Activated naive CD4-positive, alpha-beta T cell treated with anti-CD3 and anti-CD28 coated beads, Interleukin-2, amount 50 U/mL, for 72 hours (primary cell): ENCODE data around the gene LHX3. TPM values are rescaled to one million over a fixed set of nuclear protein-coding genes. Genes with fewer than 3 reads are reported as not detected.
A peak's percentile ranks its signal among the peaks of the same experiment; 100 is the strongest.
"Not testable (repeated sequence)": the region's sequence is repeated elsewhere in the genome, so short reads cannot be mapped to it uniquely, and the experiment has no call there.

ENCODE experiments used
- ATAC-seq, 2 donors: fragments of 150-1000 bp; cut with Tn5 transposase; 2 replicates each; pipeline ENCODE4 v1.10.0; 2021; ENCODE audit warnings: mild to moderate bottlenecking in 2 of 2, moderate library complexity in 2 of 2
- DNase-seq, 2 donors: peaks; one replicate each; pipeline ENCODE4 v3.0.0; 2021 to 2022; ENCODE audit warnings: low spot score in 2 of 2
- H3K27ac Mint-ChIP-seq, 2 donors: one replicate each; pipeline ENCODE4 v1.8.0; 2022; ENCODE audit warnings: mild to moderate bottlenecking in 2 of 2, mixed read lengths in 2 of 2
- H3K36me3 Mint-ChIP-seq, 2 donors: one replicate each; pipeline ENCODE4 v1.8.0; 2022; ENCODE audit warnings: mixed read lengths in 2 of 2
- H3K9me3 Mint-ChIP-seq, 2 donors: one replicate each; pipeline ENCODE4 v1.8.0; 2022; ENCODE audit warnings: mixed read lengths in 2 of 2
- total RNA-seq, 2 donors: library from RNA; stranded (reverse); gene quantifications; one replicate each; pipeline ENCODE4 v1.2.3, GENCODE V29; 2022

The LHX3 gene
- total RNA-seq, 2 donors from 2014 or later, result 0.08 to 0.11 TPM

GRCh38 chr9:136169495-136169894 is 35.4 kb downstream of the LHX3 start:
- ATAC-seq (no peak), DNase-seq (no peak)
- no peaks in the 10 kb centered on the region for H3K36me3 Mint-ChIP-seq
- no peak overlapping the region for H3K27ac Mint-ChIP-seq
- no peaks in the 10 kb centered on the region for H3K9me3 Mint-ChIP-seq

- peaks cover 3 to 4% of the 10 kb centered on the region in 2 donors for H3K9me3 Mint-ChIP-seq
- no peak overlapping the region for H3K27ac Mint-ChIP-seq
- no peak for DNase-seq
- no peaks in the 10 kb centered on the region for H3K36me3 Mint-ChIP-seq
- no peak for ATAC-seq
Observed at GRCh38 chr9:136163248-136163850, 41.6 kb downstream of the LHX3 start.

DNA sequence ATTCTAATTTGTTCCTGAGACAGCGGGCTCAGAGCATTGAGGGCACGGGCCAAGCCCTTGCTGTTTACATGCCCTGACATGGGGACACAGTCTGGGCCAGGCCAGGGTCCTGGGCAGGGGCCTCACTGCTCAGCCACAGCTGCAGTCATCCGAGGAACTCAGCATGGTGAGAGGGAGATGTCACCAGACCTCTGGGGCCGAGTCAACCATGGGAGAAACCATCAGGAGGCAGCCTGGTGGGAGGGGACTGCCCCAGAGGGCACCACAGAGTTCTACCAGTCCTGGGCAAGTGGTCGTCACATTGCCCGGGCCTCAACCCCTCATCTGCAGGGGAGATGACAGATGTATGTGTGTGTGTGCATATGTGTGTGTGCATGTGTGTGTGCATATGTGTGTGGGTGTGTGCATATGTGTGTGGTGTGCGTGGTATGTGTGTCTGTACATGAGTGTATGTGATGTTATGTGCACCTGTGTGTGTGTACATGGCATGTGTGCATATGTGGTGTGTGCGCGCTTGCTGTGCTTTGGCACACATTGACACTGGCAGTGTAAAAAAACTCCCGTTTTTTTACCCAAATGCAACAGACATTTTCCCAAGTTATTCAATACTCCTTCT is 43.8 kb downstream of the LHX3 start:
- ATAC-seq (peak in 1 of 2 donors; percentile 33), DNase-seq (no peak)
- Mint-ChIP-seq H3K9me3 (peaks cover 3 to 4% of the 10 kb centered on the region in 2 donors), H3K27ac (no peak overlapping the region), H3K36me3 (no peaks in the 10 kb centered on the region)

DNA sequence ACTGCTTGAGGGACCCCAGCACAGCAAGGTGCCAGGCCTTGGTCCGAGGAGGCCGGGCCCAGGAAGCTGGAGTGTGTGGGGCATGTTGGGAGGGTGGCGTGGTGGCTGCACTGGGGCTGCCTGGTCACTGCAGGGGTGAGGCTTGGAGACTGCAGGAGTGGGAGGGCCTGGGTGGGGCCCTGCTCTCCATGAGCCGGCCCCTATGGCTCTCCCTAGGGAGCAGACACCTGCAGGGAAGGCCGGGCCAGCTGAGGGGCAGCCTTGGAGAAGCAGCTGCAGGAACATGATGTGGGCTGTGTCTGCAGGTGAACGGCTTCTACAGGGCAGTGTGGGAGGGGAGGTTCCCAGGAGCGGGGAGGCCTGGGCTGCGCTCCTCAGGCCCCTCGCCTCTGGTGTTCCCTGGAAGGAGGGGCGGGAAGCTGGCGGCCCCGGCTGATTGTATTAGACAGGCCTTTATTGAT is 44.5 kb downstream of the LHX3 start:
- Mint-ChIP-seq H3K9me3 (peaks cover 3 to 4% of the 10 kb centered on the region in 2 donors), H3K27ac (no peak overlapping the region), H3K36me3 (no peaks in the 10 kb centered on the region)
- DNase-seq (no peak), ATAC-seq (no peak)

GRCh38 chr9:136159851-136160250 is 45.1 kb downstream of the LHX3 start:
- Mint-ChIP-seq H3K27ac (no peak overlapping the region), H3K36me3 (no peaks in the 10 kb centered on the region), H3K9me3 (peaks cover 3 to 4% of the 10 kb centered on the region in 2 donors)
- no peak for ATAC-seq
- no peak for DNase-seq

- Mint-ChIP-seq H3K36me3 (no peaks in the 10 kb centered on the region), H3K9me3 (no peaks in the 10 kb centered on the region), H3K27ac (no peak overlapping the region)
- ATAC-seq, result no peak
- no peak for DNase-seq
Observed at GRCh38 chr9:136157477-136158265, 47.3 kb downstream of the LHX3 start.

DNA sequence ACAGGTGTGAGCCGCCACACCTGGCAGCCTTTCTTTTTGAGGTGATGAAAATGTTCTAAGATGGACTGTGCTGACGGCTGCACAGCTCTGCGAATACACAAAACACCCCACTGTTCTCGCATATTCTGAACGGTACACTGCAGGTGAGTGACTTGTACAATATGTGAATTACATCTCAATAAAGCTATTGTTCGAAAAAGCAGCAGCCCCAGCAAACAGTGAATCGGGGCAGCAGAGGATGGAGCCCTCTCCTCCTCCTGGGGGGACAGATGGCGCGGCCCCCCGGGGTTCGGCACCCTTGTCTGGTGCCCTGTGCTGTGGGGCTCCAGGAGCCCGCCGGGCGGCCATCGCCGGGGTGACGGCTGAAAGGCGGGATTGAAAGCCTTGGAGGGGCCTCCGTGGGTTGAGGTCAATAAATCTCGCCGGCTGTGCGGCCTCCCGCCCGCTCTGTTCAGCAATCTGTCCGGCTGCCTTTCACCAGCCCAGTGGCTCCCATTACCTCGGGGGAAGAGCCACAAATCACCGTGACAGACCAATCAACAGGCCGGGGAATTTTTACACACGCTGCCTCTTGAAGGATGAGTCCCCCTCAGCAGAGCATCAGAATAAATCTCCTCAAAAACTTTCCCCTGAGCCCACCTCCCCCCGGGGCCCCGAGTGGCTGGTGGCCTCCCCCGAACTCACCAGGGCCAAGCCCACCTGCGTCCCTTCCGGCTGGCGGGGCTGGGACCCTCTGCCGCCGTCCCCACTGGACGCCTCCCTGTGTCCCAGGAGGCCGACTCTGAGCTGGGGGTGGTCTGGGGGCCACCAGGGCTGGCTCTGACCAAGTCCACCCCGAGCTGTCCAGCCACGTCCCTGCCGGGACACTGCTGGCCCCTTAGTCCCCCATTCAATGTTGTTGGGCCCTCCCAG is 48.5 kb downstream of the LHX3 start:
- Mint-ChIP-seq H3K27ac (no peak overlapping the region), H3K9me3 (no peaks in the 10 kb centered on the region)
- ATAC-seq, result no peak

DNA sequence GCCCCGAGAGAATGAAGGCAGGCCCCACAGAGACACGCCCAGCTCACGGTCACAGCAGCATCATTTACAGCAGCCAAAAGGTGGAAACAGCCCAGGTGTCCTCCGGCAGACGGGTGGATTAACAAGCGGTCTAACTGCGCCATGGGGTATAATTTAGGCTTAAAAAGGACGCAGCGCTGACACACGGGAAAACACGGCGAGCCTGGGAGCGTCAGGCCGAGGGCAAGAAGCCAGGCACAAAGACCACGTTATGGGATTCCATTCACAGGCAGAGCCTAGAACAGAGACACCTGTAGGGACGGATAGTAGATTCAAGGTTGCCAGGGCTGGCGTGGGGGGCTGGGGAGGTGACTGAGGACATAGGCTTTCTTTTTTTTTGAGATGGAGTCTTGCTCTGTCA is 49.4 kb downstream of the LHX3 start:
- DNase-seq (no peak), ATAC-seq (no peak)
- Mint-ChIP-seq H3K36me3 (no peaks in the 10 kb centered on the region), H3K9me3 (no peaks in the 10 kb centered on the region), H3K27ac (no peak overlapping the region)

More for the DNA sequence above, 48.5 kb downstream of the LHX3 start:
- no peak for DNase-seq
- H3K36me3 Mint-ChIP-seq, result no peaks in the 10 kb centered on the region

- Mint-ChIP-seq H3K36me3 (no peaks in the 10 kb centered on the region), H3K27ac (no peak overlapping the region), H3K9me3 (no peaks in the 10 kb centered on the region)
- DNase-seq, result no peak
- no peak for ATAC-seq
Observed at GRCh38 chr9:136154943-136155342, 50.0 kb downstream of the LHX3 start.

DNA sequence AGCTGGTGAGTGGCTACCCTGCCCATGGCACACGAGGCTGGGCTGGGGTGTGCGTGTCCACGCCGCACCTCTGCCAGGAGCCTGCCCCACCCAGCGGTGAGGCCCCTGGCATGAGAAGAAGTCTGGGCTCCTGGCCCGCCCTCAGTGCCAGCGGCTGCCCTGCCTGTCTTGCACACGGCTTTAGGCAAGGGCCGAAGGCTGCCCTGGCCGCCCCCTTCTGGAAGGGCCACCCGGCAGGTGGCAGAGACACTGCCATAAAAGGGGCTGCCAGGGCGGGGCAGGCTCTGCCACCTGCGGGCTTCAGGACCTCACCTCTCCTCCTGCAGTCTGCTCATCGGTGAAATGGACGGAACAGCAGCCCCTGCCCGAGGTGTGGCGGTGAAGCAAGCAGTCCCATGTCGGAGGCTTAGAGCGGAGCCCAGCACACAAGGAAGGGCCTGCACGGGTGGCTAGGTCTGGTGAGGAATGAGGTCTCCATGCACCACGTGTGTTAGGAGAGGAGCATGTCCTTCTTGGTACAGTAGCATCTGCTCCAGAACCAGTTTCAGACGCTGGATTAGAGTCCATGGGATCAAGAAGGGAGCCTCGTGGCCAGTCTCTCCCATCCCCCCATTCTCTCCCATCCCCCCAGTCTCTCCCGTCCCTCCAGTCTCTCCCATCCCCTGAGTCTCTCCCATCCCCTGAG is 51.4 kb downstream of the LHX3 start:
- no peak for ATAC-seq
- Mint-ChIP-seq H3K36me3 (no peaks in the 10 kb centered on the region), H3K9me3 (no peaks in the 10 kb centered on the region), H3K27ac (no peak overlapping the region)
- DNase-seq, result no peak

DNA sequence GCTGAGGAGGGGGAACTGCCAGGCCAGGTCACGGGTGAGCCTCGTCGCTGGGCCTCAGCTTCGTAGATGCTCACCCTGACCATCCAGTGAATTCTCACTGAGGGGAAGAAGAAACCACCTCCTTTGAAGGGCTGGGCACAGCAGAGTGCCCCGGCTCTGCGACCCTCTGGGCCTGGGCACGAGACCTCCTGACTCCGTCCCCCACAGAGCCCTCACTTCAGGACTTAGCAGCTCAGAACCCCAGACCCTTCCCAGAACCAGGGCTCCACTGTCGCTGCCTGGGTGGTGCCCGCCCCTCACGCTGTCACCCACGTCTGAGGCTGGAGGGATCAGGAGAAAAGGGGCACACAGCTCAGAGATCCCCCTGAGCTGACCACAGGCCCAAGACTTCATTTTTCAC is 52.0 kb downstream of the LHX3 start:
- ATAC-seq, result no peak
- DNase-seq, result no peak
- no peaks in the 10 kb centered on the region for H3K36me3 Mint-ChIP-seq
- peak overlapping the region; percentile 28 to 51 for H3K27ac Mint-ChIP-seq
- H3K9me3 Mint-ChIP-seq, result no peaks in the 10 kb centered on the region

- Mint-ChIP-seq H3K27ac (peak overlapping the region; percentile 28 to 53), H3K9me3 (no peaks in the 10 kb centered on the region), H3K36me3 (no peaks in the 10 kb centered on the region)
- ATAC-seq, result no peak
- DNase-seq, result no peak
Observed at GRCh38 chr9:136152543-136152866, 52.4 kb downstream of the LHX3 start.

- no peaks in the 10 kb centered on the region for H3K36me3 Mint-ChIP-seq
- ATAC-seq (no peak), DNase-seq (no peak)
- no peaks in the 10 kb centered on the region for H3K9me3 Mint-ChIP-seq
- H3K27ac Mint-ChIP-seq, result peak overlapping the region; percentile 28 to 53
Observed at GRCh38 chr9:136151848-136152542, 52.9 kb downstream of the LHX3 start.

DNA sequence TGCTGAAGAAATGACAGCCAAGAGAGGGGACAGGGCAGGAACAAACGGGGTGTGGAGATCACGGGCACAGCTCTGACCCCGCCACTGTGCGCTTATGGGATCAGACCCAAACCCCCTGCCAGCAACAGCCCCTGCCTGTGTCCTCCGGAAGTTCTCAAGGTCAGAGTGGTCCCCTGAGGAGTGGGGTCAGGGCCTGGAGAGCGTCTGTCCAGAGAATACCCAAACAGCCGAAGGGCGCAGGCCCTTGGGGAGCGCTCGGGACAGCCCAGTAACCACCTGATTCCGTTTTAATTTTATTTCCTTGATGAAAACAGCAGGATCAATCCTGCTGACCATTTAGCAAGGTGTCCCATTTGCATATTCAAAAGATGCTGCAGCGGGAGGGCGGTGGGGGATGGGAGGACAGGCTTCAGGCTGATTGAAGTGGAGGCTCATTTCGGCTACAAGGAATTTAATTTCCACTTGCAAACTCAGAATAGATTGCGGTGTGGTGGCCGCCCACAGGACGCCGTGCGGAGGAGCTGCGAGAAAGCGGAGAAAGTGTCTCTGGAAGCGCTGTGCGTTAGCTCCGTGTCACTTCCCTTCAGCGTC is 53.6 kb downstream of the LHX3 start:
- Mint-ChIP-seq H3K9me3 (no peaks in the 10 kb centered on the region), H3K36me3 (no peaks in the 10 kb centered on the region), H3K27ac (no peak overlapping the region)
- DNase-seq (no peak), ATAC-seq (no peak)

- H3K27ac Mint-ChIP-seq, ATAC-seq, DNase-seq, H3K9me3 Mint-ChIP-seq, H3K36me3 Mint-ChIP-seq: not testable (repeated sequence)
Observed at GRCh38 chr9:136150664-136151213, 54.2 kb downstream of the LHX3 start.
